ENCODE results near the gene TMEM184A. TPM values are rescaled to one million over a fixed set of nuclear protein-coding genes. Genes with fewer than 3 reads are reported as not detected.

The TMEM184A gene
- total RNA-seq, 4 donors from 2014 or later = 55.0 to 234 (median 112) TPM

- WGBS = 58% methylated on average over 7 of the region's 13 CpGs
- no peak for TF ChIP-seq POLR2A (IDR thresholded peaks at IDR 0.05)
- no peak for TF ChIP-seq EP300 (IDR thresholded peaks at IDR 0.05)
- no peak for TF ChIP-seq POLR2AphosphoS5 (IDR thresholded peaks at IDR 0.05)
- TF ChIP-seq CTCF (IDR thresholded peaks at IDR 0.05) = no peak
- H3K27ac ChIP-seq = peak overlapping the region; percentile 76
- peak in 1 of 2 donors; percentile 61 for DNase-seq (ENCODE audit: low spot score in 2 of 2)
- H3K9me3 ChIP-seq = no peaks in the 10 kb centered on the region
- H3K36me3 ChIP-seq = no peaks in the 10 kb centered on the region
- H3K4me1 ChIP-seq = peaks cover 57% of the 10 kb centered on the region
- peak overlapping the region; percentile 21 for H3K4me3 ChIP-seq
- no peaks in the 10 kb centered on the region for H3K27me3 ChIP-seq
Measured at GRCh38 chr7:1560620-1561031, 4.6 kb upstream of the TMEM184A start.

- TF ChIP-seq POLR2A (IDR thresholded peaks at IDR 0.05) = no peak
- TF ChIP-seq POLR2AphosphoS5 (IDR thresholded peaks at IDR 0.05) = no peak
- no peak for TF ChIP-seq CTCF (IDR thresholded peaks at IDR 0.05)
- no peak for TF ChIP-seq EP300 (IDR thresholded peaks at IDR 0.05)
- peak overlapping the region; percentile 76 for H3K27ac ChIP-seq
- no peaks in the 10 kb centered on the region for H3K9me3 ChIP-seq
- peak overlapping the region; percentile 21 for H3K4me3 ChIP-seq
- H3K27me3 ChIP-seq = no peaks in the 10 kb centered on the region
- 68% methylated on average over 9 of the region's 28 CpGs for WGBS
- peak in 1 of 2 donors; percentile 71 for DNase-seq (ENCODE audit: low spot score in 2 of 2)
- H3K4me1 ChIP-seq = peaks cover 61% of the 10 kb centered on the region
- H3K36me3 ChIP-seq = no peaks in the 10 kb centered on the region
Measured at GRCh38 chr7:1559626-1560590, 3.9 kb upstream of the TMEM184A start.

- no peak overlapping the region for H3K4me3 ChIP-seq
- no peaks in the 10 kb centered on the region for H3K36me3 ChIP-seq
- H3K4me1 ChIP-seq = peaks cover 53% of the 10 kb centered on the region
- 60% methylated on average over 14 of the region's 32 CpGs for WGBS
- peak overlapping the region; percentile 76 for H3K27ac ChIP-seq
- no peaks in the 10 kb centered on the region for H3K9me3 ChIP-seq
- H3K27me3 ChIP-seq = no peaks in the 10 kb centered on the region
- TF ChIP-seq EP300 (IDR thresholded peaks at IDR 0.05) (no peak), CTCF (IDR thresholded peaks at IDR 0.05) (no peak), POLR2AphosphoS5 (IDR thresholded peaks at IDR 0.05) (no peak), POLR2A (IDR thresholded peaks at IDR 0.05) (no peak)
- DNase-seq (ENCODE audit: low spot score in 2 of 2) = peak in 1 of 2 donors; percentile 66
Measured at GRCh38 chr7:1558841-1559625, 3.0 kb upstream of the TMEM184A start.

GRCh38 chr7:1558181-1558811 is 2.3 kb upstream of the TMEM184A start:
- DNase-seq (ENCODE audit: low spot score in 2 of 2) = no peak
- Histone ChIP-seq H3K9me3 (no peaks in the 10 kb centered on the region), H3K36me3 (no peaks in the 10 kb centered on the region), H3K27me3 (no peaks in the 10 kb centered on the region), H3K4me1 (peaks cover 50% of the 10 kb centered on the region), H3K4me3 (no peak overlapping the region), H3K27ac (peak overlapping the region; percentile 76)
- no peak for TF ChIP-seq EP300 (IDR thresholded peaks at IDR 0.05)
- TF ChIP-seq POLR2A (IDR thresholded peaks at IDR 0.05) = no peak
- no peak for TF ChIP-seq POLR2AphosphoS5 (IDR thresholded peaks at IDR 0.05)
- no peak for TF ChIP-seq CTCF (IDR thresholded peaks at IDR 0.05)
- no CpG with 5 or more reads among the region's 24 CpGs for WGBS
